Loucy (cell line): Measurements from ENCODE around the gene METTL21A.

Experiments
- CTCF ChIP-seq: fragments of 200-600 bp; sonication (generic); conservative IDR thresholded peaks from 2 replicates; pipeline ENCODE4 v1.5.1; 2014; ENCODE audit warnings: mild to moderate bottlenecking, antibody characterized with exemption, low read length
- EZH2phosphoT487 ChIP-seq: fragments of 200-600 bp; IDR thresholded peaks from 2 replicates; pipeline ENCODE4 v1.6.1; 2018; ENCODE audit warnings: antibody characterized with exemption, mild to moderate bottlenecking, moderate library complexity, borderline replicate concordance

- no peak for TF ChIP-seq CTCF
- TF ChIP-seq EZH2phosphoT487, result no peak
Measured at GRCh38 chr2:207601774-207602173, 23.4 kb downstream of the METTL21A start.
